SHP77 (cell line): Measurements from ENCODE around the gene EYA4.

ENCODE experiments used
- DNase-seq, 2 experiments: peaks; one replicate each; lab custom pipeline; 2025; lab: John Stamatoyannopoulos, UW

The EYA4 gene

GRCh38 chr6:133399426-133399825 is 158.3 kb downstream of the EYA4 start:
- no peak for DNase-seq

GRCh38 chr6:133404151-133404550 is 163.0 kb downstream of the EYA4 start:
- no peak for DNase-seq

GRCh38 chr6:133404728-133405127 is 163.6 kb downstream of the EYA4 start:
- no peak for DNase-seq

GRCh38 chr6:133407320-133408100 is 166.4 kb downstream of the EYA4 start:
- DNase-seq, result no peak

- DNase-seq, result no peak
These were observed 167.0 kb downstream of the EYA4 start for GRCh38 chr6:133408132-133408531.

GRCh38 chr6:133408543-133408942 is 167.4 kb downstream of the EYA4 start:
- DNase-seq, result no peak

GRCh38 chr6:133410638-133411435 is 169.7 kb downstream of the EYA4 start:
- no peak for DNase-seq

- no peak for DNase-seq
These were observed 170.6 kb downstream of the EYA4 start for GRCh38 chr6:133411757-133412156.

GRCh38 chr6:133415262-133415661 is 174.1 kb downstream of the EYA4 start:
- no peak for DNase-seq

- DNase-seq, result no peak
These were observed 177.0 kb downstream of the EYA4 start for GRCh38 chr6:133418108-133418507.

GRCh38 chr6:133423242-133423641 is 182.1 kb downstream of the EYA4 start:
- DNase-seq, result no peak

- no peak for DNase-seq
These were observed 183.2 kb downstream of the EYA4 start for GRCh38 chr6:133424359-133424758.

- no peak for DNase-seq
These were observed 184.9 kb downstream of the EYA4 start for GRCh38 chr6:133426038-133426437.

GRCh38 chr6:133428295-133428694 is 187.1 kb downstream of the EYA4 start:
- no peak for DNase-seq

- no peak for DNase-seq
These were observed 189.4 kb downstream of the EYA4 start for GRCh38 chr6:133430530-133430929.

GRCh38 chr6:133431031-133431430 is 189.9 kb downstream of the EYA4 start:
- no peak for DNase-seq

- DNase-seq, result peak; percentile 57 to 71
These were observed 191.1 kb downstream of the EYA4 start for GRCh38 chr6:133432021-133432989.

GRCh38 chr6:133435065-133435728 is 194.0 kb downstream of the EYA4 start:
- DNase-seq, result peak; percentile 15 to 17

- no peak for DNase-seq
These were observed 195.5 kb downstream of the EYA4 start for GRCh38 chr6:133436652-133437051.

GRCh38 chr6:133441491-133441890 is 200.3 kb downstream of the EYA4 start:
- no peak for DNase-seq

- no peak for DNase-seq
These were observed 205.6 kb downstream of the EYA4 start for GRCh38 chr6:133446789-133447188.

GRCh38 chr6:133447924-133448323 is 206.8 kb downstream of the EYA4 start:
- DNase-seq, result no peak
